GM19025 (cell line): ENCODE results near the gene MTX1.

Experiments used
- ATAC-seq: cut with Tn5 transposase; IDR thresholded peaks from one replicate; pipeline ENCODE4 v1.9.1; 2021; ENCODE audit warnings: mild to moderate bottlenecking, low read depth, moderate library complexity; ENCODE audit not compliant: unreplicated experiment

The MTX1 gene

DNA sequence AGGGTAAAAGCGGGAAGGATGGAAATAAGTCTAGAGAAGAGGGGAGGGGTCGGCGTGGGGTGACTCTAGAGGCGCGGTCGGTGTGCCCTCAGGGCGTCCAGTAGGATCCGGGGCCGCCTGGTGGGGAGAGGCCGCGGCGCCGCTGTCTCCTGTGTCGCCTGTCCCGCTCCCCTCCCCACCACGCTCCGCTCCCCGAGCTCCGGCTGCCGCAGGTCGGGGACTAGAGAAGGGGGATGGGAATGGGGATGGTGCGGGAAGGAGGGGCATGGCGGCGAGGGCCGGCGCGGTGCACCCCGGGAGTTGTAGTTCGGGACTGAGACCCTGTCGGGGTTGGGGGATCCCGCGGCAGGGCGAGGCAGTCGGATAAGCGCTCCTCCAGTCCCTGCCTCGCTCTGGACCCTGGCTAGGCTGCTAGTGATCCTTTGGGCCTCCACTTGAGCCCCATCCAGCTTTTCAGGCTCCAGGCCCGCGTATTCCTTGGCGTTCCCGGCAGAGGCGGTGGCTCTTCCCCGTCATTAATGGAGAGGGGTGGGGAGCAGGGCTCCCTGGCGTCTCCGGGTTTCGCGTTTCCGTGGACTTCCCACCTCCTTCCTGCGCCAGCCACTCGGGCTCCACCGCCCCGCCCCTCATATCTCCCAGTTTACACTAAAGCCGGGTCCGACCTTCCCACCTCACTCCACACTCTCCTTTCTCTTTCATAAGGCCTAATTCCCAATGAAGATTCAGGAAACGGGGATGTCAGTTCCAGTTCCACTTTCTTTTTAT is 46.9 kb downstream of the MTX1 start, which contains the start of gene ENTREP3:
TSS of gene ENTREP3 (minus strand) at position 241 of the 765 bp plus-strand sequence. CDS start 606 bp downstream, outside the sequence.
- no peak for ATAC-seq

DNA sequence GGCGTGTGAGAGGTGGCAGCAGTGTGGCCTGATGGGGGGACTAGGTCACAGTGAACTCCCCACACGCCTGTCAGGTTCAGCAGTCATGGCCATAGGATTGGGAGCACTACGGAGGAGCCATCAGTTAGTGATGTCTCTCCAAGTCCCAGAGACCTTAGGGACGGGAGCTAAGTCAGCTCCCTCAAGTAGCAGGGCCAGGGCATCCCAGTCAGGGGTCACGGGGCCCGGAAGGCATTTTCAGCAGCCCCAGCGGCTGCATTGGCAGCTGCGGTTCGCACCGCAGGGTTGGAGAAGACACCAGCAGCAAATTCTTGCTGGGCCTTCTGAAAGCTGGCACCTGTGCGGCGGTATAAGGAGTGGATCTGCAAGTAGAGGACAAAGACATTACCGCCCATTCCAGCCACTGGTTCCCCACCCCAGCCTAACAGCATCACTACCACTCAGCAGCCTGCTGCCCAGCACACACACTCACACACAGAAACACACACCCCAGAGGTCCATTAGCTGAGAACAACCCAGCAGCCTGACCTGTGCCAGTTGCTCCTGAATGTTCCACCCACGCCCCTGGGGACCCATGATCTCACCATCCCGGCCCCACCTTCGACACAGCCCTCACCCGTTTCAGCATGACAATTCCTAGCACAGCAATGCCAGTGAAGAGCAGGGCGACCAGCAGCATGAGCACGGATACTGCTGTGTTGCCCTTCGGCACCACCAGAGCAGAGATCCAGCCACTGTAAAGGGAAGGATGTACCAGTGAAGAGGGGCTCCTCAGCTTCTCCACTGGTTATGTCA is 47.8 kb downstream of the MTX1 start:
- ATAC-seq = no peak

GRCh38 chr1:155260276-155260675 is 51.8 kb downstream of the MTX1 start:
- no peak for ATAC-seq

GRCh38 chr1:155261493-155261851 is 53.0 kb downstream of the MTX1 start:
- ATAC-seq = no peak

GRCh38 chr1:155261852-155262673 is 53.6 kb downstream of the MTX1 start, which contains the start of gene SCAMP3:
SCAMP3 (minus strand) TSS chr1:155262360; CDS start chr1:155262151, 209 bp downstream.
- ATAC-seq = peak; percentile 91

DNA sequence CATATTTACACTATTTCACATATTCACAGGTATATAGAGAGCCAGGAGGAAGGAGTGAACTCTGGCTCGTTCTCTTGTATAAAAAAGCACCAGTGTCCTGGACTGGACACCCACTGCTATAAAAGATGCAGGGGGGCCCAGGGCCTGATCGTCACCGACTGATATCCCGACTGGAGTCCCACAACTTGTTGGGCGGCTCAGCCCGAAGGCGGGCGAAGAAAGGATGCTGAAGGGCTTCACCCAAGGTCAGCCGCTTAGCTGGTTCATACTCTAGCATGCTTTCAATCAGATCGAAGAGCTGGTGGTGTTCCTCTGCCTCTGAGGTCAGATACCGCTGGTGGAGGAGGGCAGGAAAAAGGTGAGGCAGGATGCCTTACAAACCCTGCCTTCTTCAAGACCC is 54.6 kb downstream of the MTX1 start:
- ATAC-seq = no peak
